COLO668 (cell line): ENCODE results near the gene RUFY4.

ENCODE experiments used
- DNase-seq: peaks from one replicate; lab custom pipeline; 2025; ENCODE audit not compliant: unreplicated experiment; lab: John Stamatoyannopoulos, UW

RUFY4 gene

DNA sequence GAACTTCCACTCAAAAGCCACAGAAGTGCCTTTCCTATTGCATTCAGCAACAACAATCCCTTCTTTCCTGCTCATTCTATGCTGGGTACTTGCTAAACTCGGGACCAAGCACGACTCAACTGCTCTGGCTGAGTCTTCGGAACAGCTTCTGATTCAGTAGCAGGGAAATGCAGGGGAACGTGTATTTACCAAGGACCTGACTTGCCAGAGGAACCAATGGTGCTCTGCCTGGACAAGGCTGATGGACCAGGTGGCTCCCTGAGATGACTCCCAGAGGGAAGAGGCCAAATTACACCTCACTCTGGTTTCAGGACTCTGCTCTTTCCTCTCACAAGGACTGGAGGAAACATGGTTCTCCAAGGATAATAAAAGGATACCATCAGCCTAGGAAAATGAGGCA, 69.0 kb downstream of the RUFY4 start:
- no peak for DNase-seq
